A549 (cell line): Measurements from ENCODE around the gene OR52B2. TPM values are rescaled to one million over a fixed set of nuclear protein-coding genes. Genes with fewer than 3 reads are reported as not detected.

Source experiments
- ATAC-seq, 2 experiments: fragments of 200-7000 bp in 1 of 2; fragments of >200 bp in 1 of 2; cut with Nextera tagmentation in 1 of 2; cut with Tn5 transposase in 1 of 2; 3 replicates each; pipeline versions ENCODE4 v1.8.0 to v1.9.1; 2018 to 2020; ENCODE audit warnings: mild to moderate bottlenecking in 1 of 2, moderate library complexity in 1 of 2
- CTCF ChIA-PET: fragments of 300-600 bp; sonication (Branson Sonifier 250); formaldehyde crosslinking; extraction: SDS; loops from one replicate; lab custom pipeline; 2021; ENCODE audit warnings: antibody characterized with exemption, inconsistent platforms; lab: Yijun Ruan, JAX
- POLR2A ChIA-PET: fragments of 350-600 bp; formaldehyde crosslinking; extraction: SDS; loops from one replicate; lab custom pipeline; 2021; ENCODE audit warnings: antibody characterized with exemption, inconsistent platforms; lab: Yijun Ruan, JAX
- DNase-seq, 2 experiments: peaks; one replicate each; pipeline versions ENCODE4 v3.0.0 to v3.0.0-alpha.2; 2011 to 2016; ENCODE audit warnings: low read depth in 1 of 2, low spot score in 1 of 2
- FAIRE-seq: peaks from 2 replicates; lab custom pipeline; 2011; peaks lifted over from hg19 to GRCh38; lab: Jason Lieb, UNC
- H3K27ac ChIP-seq, 2 experiments: fragments of >200 bp; sonication (Bioruptor Twin); formaldehyde crosslinking; 3 replicates each; pipeline ENCODE4 v1.5.1; 2016 to 2017
- H3K4me1 ChIP-seq: fragments of >200 bp; sonication (Bioruptor Twin); formaldehyde crosslinking; 3 replicates; pipeline ENCODE4 v1.6.1; 2016
- H3K4me2 ChIP-seq: fragments of >200 bp; sonication (Bioruptor Twin); formaldehyde crosslinking; 3 replicates; pipeline ENCODE4 v1.6.1; 2016
- H3K4me3 ChIP-seq: fragments of >200 bp; sonication (Bioruptor Twin); formaldehyde crosslinking; 3 replicates; pipeline ENCODE4 v1.5.1; 2016
- H3K9me3 ChIP-seq: fragments of >200 bp; sonication (Bioruptor Twin); formaldehyde crosslinking; 3 replicates; pipeline ENCODE4 v1.6.1; 2016
- ATOH8 ChIP-seq: fragments of 250-450 bp; sonication (Bioruptor Pico); IDR thresholded peaks from 2 replicates; pipeline ENCODE4 v1.5.0; 2020; ENCODE audit warnings: low read depth, mild to moderate bottlenecking, moderate library complexity
- BCL3 ChIP-seq: fragments of >200 bp; sonication (Bioruptor Twin); formaldehyde crosslinking; IDR thresholded peaks from 3 replicates; pipeline ENCODE4 v1.6.1; 2016
- BHLHE40 ChIP-seq: IDR thresholded peaks from 2 replicates; pipeline ENCODE4 v1.6.1; 2012; ENCODE audit warnings: low read depth, low read length, inconsistent platforms
- CHD4 ChIP-seq: fragments of 200-600 bp; sonication (generic); IDR thresholded peaks from 2 replicates; pipeline ENCODE4 v1.6.1; 2016; ENCODE audit warnings: antibody characterized with exemption, mild to moderate bottlenecking, borderline replicate concordance
- ESRRA ChIP-seq: fragments of 150-350 bp; IDR thresholded peaks from 2 replicates; pipeline ENCODE4 v1.6.1; 2014; ENCODE audit warnings: mild to moderate bottlenecking, low read length, borderline replicate concordance
- GATA3 ChIP-seq: IDR thresholded peaks from 2 replicates; pipeline ENCODE4 v1.6.1; 2012; ENCODE audit warnings: borderline replicate concordance
- JUN ChIP-seq, 2 experiments: fragments of >200 bp; sonication (Bioruptor Twin); formaldehyde crosslinking; IDR thresholded peaks; 2 replicates in 1 of 2; 3 replicates in 1 of 2; pipeline ENCODE4 v1.6.1; 2016 to 2017
- JUNB ChIP-seq: fragments of >200 bp; sonication (Bioruptor Twin); formaldehyde crosslinking; IDR thresholded peaks from 2 replicates; pipeline ENCODE4 v1.6.1; 2016
- KDM1A ChIP-seq: fragments of 200-600 bp; sonication (generic); IDR thresholded peaks from 2 replicates; pipeline ENCODE4 v1.6.1; 2016; ENCODE audit warnings: low read depth, mild to moderate bottlenecking
- KDM5A ChIP-seq: fragments of 200-600 bp; sonication (generic); IDR thresholded peaks from 2 replicates; pipeline ENCODE4 v1.6.1; 2016; ENCODE audit warnings: antibody characterized with exemption, mild to moderate bottlenecking
- NFE2L2 ChIP-seq: fragments of 150-350 bp; conservative IDR thresholded peaks from 2 replicates; pipeline ENCODE4 v1.6.1; 2014; ENCODE audit warnings: low read length
- NR3C1 ChIP-seq: fragments of >200 bp; sonication (Bioruptor Twin); formaldehyde crosslinking; IDR thresholded peaks from 3 replicates; pipeline ENCODE4 v1.6.1; 2017
- PBX3 ChIP-seq: IDR thresholded peaks from 2 replicates; pipeline ENCODE4 v1.6.1; 2012
- PHF8 ChIP-seq: fragments of 200-600 bp; sonication (generic); IDR thresholded peaks from 2 replicates; pipeline ENCODE4 v1.6.1; 2016; ENCODE audit warnings: low read depth, mild to moderate bottlenecking, antibody characterized with exemption, moderate library complexity, borderline replicate concordance
- POLR2A ChIP-seq: IDR thresholded peaks from 2 replicates; pipeline ENCODE4 v1.6.1; 2012; ENCODE audit warnings: mild to moderate bottlenecking, low read length
- RCOR1 ChIP-seq: fragments of 150-350 bp; IDR thresholded peaks from 2 replicates; pipeline ENCODE4 v1.6.1; 2014; ENCODE audit warnings: antibody characterized with exemption, low read length, low read depth
- REST ChIP-seq: fragments of 200-600 bp; sonication (generic); IDR thresholded peaks from 2 replicates; pipeline ENCODE4 v1.6.1; 2016; ENCODE audit warnings: antibody characterized with exemption, mild to moderate bottlenecking, moderate library complexity
- RNF2 ChIP-seq: fragments of 200-600 bp; sonication (generic); IDR thresholded peaks from 2 replicates; pipeline ENCODE4 v1.6.1; 2016; ENCODE audit warnings: low read depth, mild to moderate bottlenecking, antibody characterized with exemption, moderate library complexity, borderline replicate concordance
- SMC3 ChIP-seq: fragments of >200 bp; sonication (Bioruptor Twin); formaldehyde crosslinking; IDR thresholded peaks from 3 replicates; pipeline ENCODE4 v1.6.1; 2018; ENCODE audit warnings: inconsistent platforms
- SREBF2 ChIP-seq: fragments of 450-650 bp; IDR thresholded peaks from 2 replicates; pipeline ENCODE4 v1.6.1; 2014; ENCODE audit warnings: mild to moderate bottlenecking, moderate library complexity
- USF2 ChIP-seq: fragments of 450-650 bp; IDR thresholded peaks from 2 replicates; pipeline ENCODE4 v1.6.1; 2014; ENCODE audit warnings: antibody characterized with exemption
- ZSCAN20 ChIP-seq: fragments of 250-450 bp; sonication (Bioruptor Pico); IDR thresholded peaks from 2 replicates; pipeline ENCODE4 v1.8.0; 2022; ENCODE audit warnings: mild to moderate bottlenecking, moderate library complexity
- WGBS: methylation state at CpG from one replicate; pipeline ENCODE4 v1.1.6; 2017; ENCODE audit errors: missing lambda C conversion rate; 5-methylcytosine and 5-hydroxymethylcytosine counted together
- polyA plus RNA-seq, 4 experiments: library from polyadenylated mRNA; depleted of rRNA in 3 of 4; stranded (reverse); fragments of >200 nt; fragmentation: RNase III in 1 of 4; extraction: RNeasy Plus Mini Kit Qiagen cat#74134 plus additional on column Dnase treatment in 1 of 4; gene quantifications; 2 replicates in 3 of 4; 3 replicates in 1 of 4; pipeline ENCODE4 v1.2.3, GENCODE V29; 2011 to 2017
- TF ChIP-seq, protein P1 (sequence below): IDR thresholded peaks from 2 replicates; pipeline ENCODE4 v1.6.1; 2012
- TF ChIP-seq, protein P2 (sequence below): fragments of >200 bp; sonication (Bioruptor Twin); formaldehyde crosslinking; IDR thresholded peaks from 2 replicates; pipeline ENCODE4 v1.6.1; 2016

The OR52B2 gene
- polyA plus RNA-seq, 2 of the 4 experiments (the other 2 are of a cell fraction): not detected

DNA sequence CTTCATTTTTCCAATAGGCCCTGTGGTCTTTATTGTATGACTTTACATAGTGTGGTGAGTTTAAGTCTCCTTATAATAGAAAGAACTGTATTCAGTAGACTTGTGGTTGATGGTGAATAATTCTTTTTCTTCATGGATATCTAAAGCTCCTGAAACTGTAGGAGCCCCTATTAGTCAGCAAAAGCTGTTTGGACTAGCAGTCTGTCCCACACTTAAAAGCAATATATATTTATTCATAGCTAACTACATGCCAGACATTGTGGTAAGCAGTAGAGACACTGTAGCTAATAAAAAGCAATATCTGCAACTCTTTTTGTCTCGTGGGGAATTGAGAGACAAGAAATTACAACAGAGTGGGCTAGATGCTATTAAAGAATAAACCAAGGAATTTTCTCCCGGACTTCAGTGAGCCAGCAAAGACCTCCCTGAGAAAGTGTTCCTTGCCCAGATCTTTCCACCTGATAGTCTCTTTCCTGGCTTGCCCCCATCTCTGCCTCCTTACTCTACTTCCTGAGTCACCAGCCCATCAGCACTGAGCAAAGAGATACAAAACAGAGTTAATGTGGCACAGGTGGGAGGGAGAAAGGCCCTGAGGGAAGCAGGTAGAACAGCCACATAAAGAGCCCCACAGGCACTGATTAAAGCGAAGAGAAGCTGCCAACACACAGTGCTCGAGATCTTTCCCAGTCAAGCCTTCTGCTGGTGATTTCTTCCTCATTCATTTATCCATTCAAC is 27.5 kb upstream of the OR52B2 start:
- H3K4me1 ChIP-seq: no peaks in the 10 kb centered on the region
- ChIA-PET CTCF (no interaction called here), POLR2A (no interaction called here)
- 30% methylated on average over 4 of the region's 4 CpGs for WGBS
- H3K9me3 ChIP-seq: no peaks in the 10 kb centered on the region
- DNase-seq (no peak), FAIRE-seq (no peak), ATAC-seq (no peak)
- H3K4me2 ChIP-seq: no peak overlapping the region
- no peak overlapping the region for H3K4me3 ChIP-seq
- TF ChIP-seq RNF2 (no peak), JUN (IDR thresholded peaks at IDR 0.05) (no peak), RCOR1 (no peak), KDM5A (no peak), KDM1A (no peak), PBX3 (no peak), NFE2L2 (no peak), JUNB (no peak), POLR2A (no peak), PHF8 (no peak), REST (no peak), SMC3 (no peak), USF2 (no peak), NR3C1 (no peak), BCL3 (no peak), GATA3 (no peak), CHD4 (no peak), ESRRA (no peak)
- TF ChIP-seq, protein P1, sequence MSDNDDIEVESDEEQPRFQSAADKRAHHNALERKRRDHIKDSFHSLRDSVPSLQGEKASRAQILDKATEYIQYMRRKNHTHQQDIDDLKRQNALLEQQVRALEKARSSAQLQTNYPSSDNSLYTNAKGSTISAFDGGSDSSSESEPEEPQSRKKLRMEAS: no peak
- TF ChIP-seq, protein P2, sequence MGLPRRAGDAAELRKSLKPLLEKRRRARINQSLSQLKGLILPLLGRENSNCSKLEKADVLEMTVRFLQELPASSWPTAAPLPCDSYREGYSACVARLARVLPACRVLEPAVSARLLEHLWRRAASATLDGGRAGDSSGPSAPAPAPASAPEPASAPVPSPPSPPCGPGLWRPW: no peak
- no peak overlapping the region for H3K27ac ChIP-seq

DNA sequence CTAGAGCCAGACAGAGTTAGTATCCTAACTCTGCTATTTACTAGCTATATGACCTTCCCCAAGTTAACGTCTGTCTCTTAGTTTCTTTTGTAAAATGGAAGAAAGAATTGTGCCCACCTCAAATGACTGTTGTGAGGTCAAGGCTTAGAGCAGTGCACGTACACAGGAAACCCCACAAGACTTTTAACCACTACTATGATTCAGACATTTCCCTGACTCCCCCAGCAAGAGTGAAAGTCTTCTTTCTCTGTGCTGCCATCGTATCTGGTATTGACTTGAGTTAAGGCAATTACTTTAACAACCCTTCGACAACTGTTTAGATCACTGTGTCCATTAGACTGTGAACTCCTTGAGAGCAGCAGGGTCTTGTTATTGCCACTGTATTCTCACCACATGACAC is 26.3 kb upstream of the OR52B2 start:
- 6% methylated on average over 4 of the region's 4 CpGs for WGBS
- CTCF ChIA-PET: no interaction called here

More for the DNA sequence above, 26.3 kb upstream of the OR52B2 start:
- Histone ChIP-seq H3K9me3 (no peaks in the 10 kb centered on the region), H3K27ac (no peak overlapping the region), H3K4me2 (no peak overlapping the region), H3K4me3 (no peak overlapping the region), H3K4me1 (no peaks in the 10 kb centered on the region)
- FAIRE-seq (no peak), ATAC-seq (no peak), DNase-seq (no peak)
- TF ChIP-seq ATOH8 (no peak), SMC3 (no peak), ZSCAN20 (CRISPR knock-in tag) (no peak), SREBF2 (no peak), BHLHE40 (no peak)
- TF ChIP-seq, protein P2: no peak
- POLR2A ChIA-PET: no interaction called here
